Measurements from ENCODE around the gene GRK5. TPM values are rescaled to one million over a fixed set of nuclear protein-coding genes. Genes with fewer than 3 reads are reported as not detected.

The GRK5 gene
- total RNA-seq, 1 experiment from 2014 or later, result 4.8 TPM

GRCh38 chr10:119349341-119349740, 142.0 kb downstream of the GRK5 start:
- DNase-seq (ENCODE audit: low read depth, low spot score), result no peak
- in situ Hi-C loops (cut with HindIII; ENCODE audit: low pct_unique_long_range_greater_than_20kb, low sequenced_read_pairs), result no loop called here

GRCh38 chr10:119349937-119350501, 142.6 kb downstream of the GRK5 start:
- in situ Hi-C loops (cut with HindIII; ENCODE audit: low pct_unique_long_range_greater_than_20kb, low sequenced_read_pairs), result no loop called here

GRCh38 chr10:119350502-119351097, 143.2 kb downstream of the GRK5 start:
- no peak for DNase-seq (ENCODE audit: low read depth, low spot score)
- in situ Hi-C loops (cut with HindIII; ENCODE audit: low pct_unique_long_range_greater_than_20kb, low sequenced_read_pairs), result no loop called here

More at GRCh38 chr10:119349937-119350501, 142.6 kb downstream of the GRK5 start:
- DNase-seq (ENCODE audit: low read depth, low spot score), result no peak

- no peak for DNase-seq (ENCODE audit: low read depth, low spot score)
- in situ Hi-C loops (cut with HindIII; ENCODE audit: low pct_unique_long_range_greater_than_20kb, low sequenced_read_pairs), result no loop called here
Measured at GRCh38 chr10:119351189-119351588, 143.8 kb downstream of the GRK5 start.

- in situ Hi-C loops (cut with HindIII; ENCODE audit: low pct_unique_long_range_greater_than_20kb, low sequenced_read_pairs), result no loop called here
- no peak for DNase-seq (ENCODE audit: low read depth, low spot score)
Measured at GRCh38 chr10:119352042-119352441, 144.7 kb downstream of the GRK5 start.

- no peak for DNase-seq (ENCODE audit: low read depth, low spot score)
- in situ Hi-C loops (cut with HindIII; ENCODE audit: low pct_unique_long_range_greater_than_20kb, low sequenced_read_pairs), result no loop called here
Measured at GRCh38 chr10:119352807-119353206, 145.4 kb downstream of the GRK5 start.

GRCh38 chr10:119353421-119353820, 146.1 kb downstream of the GRK5 start:
- DNase-seq (ENCODE audit: low read depth, low spot score), result no peak
- in situ Hi-C loops (cut with HindIII; ENCODE audit: low pct_unique_long_range_greater_than_20kb, low sequenced_read_pairs), result no loop called here

- in situ Hi-C loops (cut with HindIII; ENCODE audit: low pct_unique_long_range_greater_than_20kb, low sequenced_read_pairs), result no loop called here
- DNase-seq (ENCODE audit: low read depth, low spot score), result peak; percentile 12
Measured at GRCh38 chr10:119355930-119356329, 148.6 kb downstream of the GRK5 start.

GRCh38 chr10:119357412-119358151, 150.2 kb downstream of the GRK5 start:
- in situ Hi-C loops (cut with HindIII; ENCODE audit: low pct_unique_long_range_greater_than_20kb, low sequenced_read_pairs), result no loop called here
- DNase-seq (ENCODE audit: low read depth, low spot score), result no peak

GRCh38 chr10:119358152-119358512, 150.8 kb downstream of the GRK5 start:
- in situ Hi-C loops (cut with HindIII; ENCODE audit: low pct_unique_long_range_greater_than_20kb, low sequenced_read_pairs), result no loop called here
- DNase-seq (ENCODE audit: low read depth, low spot score), result no peak

- DNase-seq (ENCODE audit: low read depth, low spot score), result no peak
- in situ Hi-C loops (cut with HindIII; ENCODE audit: low pct_unique_long_range_greater_than_20kb, low sequenced_read_pairs), result no loop called here
Measured at GRCh38 chr10:119358567-119358966, 151.2 kb downstream of the GRK5 start.

- in situ Hi-C loops (cut with HindIII; ENCODE audit: low pct_unique_long_range_greater_than_20kb, low sequenced_read_pairs), result no loop called here
- DNase-seq (ENCODE audit: low read depth, low spot score), result no peak
Measured at GRCh38 chr10:119359025-119359424, 151.7 kb downstream of the GRK5 start.

GRCh38 chr10:119360181-119360921, 153.0 kb downstream of the GRK5 start:
- in situ Hi-C loops (cut with HindIII; ENCODE audit: low pct_unique_long_range_greater_than_20kb, low sequenced_read_pairs), result no loop called here
- peak; percentile 14 for DNase-seq (ENCODE audit: low read depth, low spot score)

- in situ Hi-C loops (cut with HindIII; ENCODE audit: low pct_unique_long_range_greater_than_20kb, low sequenced_read_pairs), result no loop called here
Measured at GRCh38 chr10:119361037-119361436, 153.7 kb downstream of the GRK5 start.

GRCh38 chr10:119362122-119362521, 154.8 kb downstream of the GRK5 start:
- in situ Hi-C loops (cut with HindIII; ENCODE audit: low pct_unique_long_range_greater_than_20kb, low sequenced_read_pairs), result no loop called here
- no peak for DNase-seq (ENCODE audit: low read depth, low spot score)

More at GRCh38 chr10:119361037-119361436, 153.7 kb downstream of the GRK5 start:
- DNase-seq (ENCODE audit: low read depth, low spot score), result no peak

- in situ Hi-C loops (cut with HindIII; ENCODE audit: low pct_unique_long_range_greater_than_20kb, low sequenced_read_pairs), result no loop called here
- no peak for DNase-seq (ENCODE audit: low read depth, low spot score)
Measured at GRCh38 chr10:119364645-119365600, 157.6 kb downstream of the GRK5 start.

Measured in SK-MEL-5 (cell line).